Cardiac muscle cell (in vitro differentiated cells and primary cell): ENCODE data around the gene SCGB2B2. TPM values are rescaled to one million over a fixed set of nuclear protein-coding genes. Genes with fewer than 3 reads are reported as not detected.

Experiments used
- DNase-seq, 2 donors: peaks; one replicate each; pipeline versions ENCODE4 v3.0.0 to v3.0.0-alpha.2; 2010 to 2017; ENCODE audit warnings: low read depth in 1 of 2, low spot score in 1 of 2
- H3K27ac ChIP-seq: fragments of 200-600 bp; sonication (generic); 2 replicates; pipeline ENCODE4 v1.5.1; 2016
- H3K27me3 ChIP-seq: fragments of 200-600 bp; sonication (generic); 2 replicates; pipeline ENCODE4 v1.6.0; 2016; ENCODE audit warnings: control low read depth
- H3K36me3 ChIP-seq: fragments of 200-600 bp; sonication (generic); 2 replicates; pipeline ENCODE4 v1.5.1; 2016; ENCODE audit warnings: control low read depth
- H3K4me1 ChIP-seq: fragments of 200-600 bp; sonication (generic); 2 replicates; pipeline ENCODE4 v1.8.1; 2017; ENCODE audit warnings: low read depth, mild to moderate bottlenecking, mixed run types
- H3K4me3 ChIP-seq: fragments of 200-600 bp; sonication (generic); 2 replicates; pipeline ENCODE4 v1.5.1; 2016; ENCODE audit warnings: mild to moderate bottlenecking
- H3K9me3 ChIP-seq: fragments of 200-600 bp; sonication (generic); 2 replicates; pipeline ENCODE4 v1.5.1; 2017; ENCODE audit warnings: low read depth, mild to moderate bottlenecking, control low read depth
- polyA plus RNA-seq: library from polyadenylated mRNA; unstranded; fragments of >200 nt; fragmentation: Nextera tagmentation; extraction: Ambion mirVana; gene quantifications from 2 replicates; pipeline ENCODE4 v1.2.1, GENCODE V29; 2016
- total RNA-seq: library from RNA; depleted of rRNA; stranded (reverse); fragments of >200 nt; gene quantifications from 2 replicates; pipeline ENCODE4 v1.2.3, GENCODE V29; 2016
- TF ChIP-seq, protein P1 (sequence below): IDR thresholded peaks from 2 replicates; pipeline ENCODE4 v1.5.1; 2012; ENCODE audit warnings: low read depth, mild to moderate bottlenecking, low read length

The SCGB2B2 gene
- total and polyA plus RNA-seq, 2 experiments from 2014 or later: 0.23 to 0.27 TPM

DNA sequence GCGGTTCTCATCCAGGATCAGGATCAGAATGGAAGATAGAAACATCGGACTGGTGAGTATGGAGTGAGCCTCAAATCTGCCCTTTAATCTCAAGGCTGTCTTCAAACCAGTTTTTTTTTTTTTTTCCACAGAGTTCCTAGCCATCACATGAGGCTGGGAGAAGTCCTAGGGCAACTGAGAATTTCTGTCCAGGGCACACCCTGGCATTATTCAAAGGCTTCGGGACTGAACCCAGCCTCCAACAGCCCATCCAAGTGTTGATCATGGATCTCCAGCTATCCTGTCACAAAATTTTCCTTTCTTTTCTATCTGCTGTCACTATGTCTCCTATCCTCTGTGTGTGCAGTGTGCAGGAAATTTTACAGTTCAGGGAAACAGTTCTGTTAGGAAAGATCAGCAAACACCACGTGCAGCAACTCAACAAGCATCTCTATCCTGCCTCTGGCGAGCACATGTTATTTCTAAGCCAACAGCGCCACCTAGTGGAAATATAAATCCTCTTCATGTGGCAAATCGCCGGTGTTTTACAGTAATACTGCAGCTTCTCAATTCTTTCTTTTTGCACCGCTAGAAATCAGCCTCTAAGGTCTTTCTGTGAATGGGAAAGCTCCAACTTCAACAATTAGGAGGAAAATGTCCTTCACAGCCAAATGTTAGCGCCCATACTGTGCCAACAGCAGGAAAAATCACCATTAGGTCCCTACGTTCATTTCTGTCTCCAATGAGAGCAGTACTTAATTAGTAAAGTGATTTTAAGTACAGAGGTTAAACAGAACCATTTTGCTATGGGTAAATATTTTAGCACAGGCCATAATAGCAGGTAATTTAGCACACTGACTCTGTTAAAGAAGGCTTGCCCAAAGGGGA is 35.7 kb upstream of the SCGB2B2 start:
- Histone ChIP-seq H3K4me3 (no peak overlapping the region), H3K27me3 (no peaks in the 10 kb centered on the region), H3K4me1 (no peaks in the 10 kb centered on the region), H3K27ac (no peak overlapping the region), H3K36me3 (no peaks in the 10 kb centered on the region), H3K9me3 (no peaks in the 10 kb centered on the region)
- TF ChIP-seq, protein P1, sequence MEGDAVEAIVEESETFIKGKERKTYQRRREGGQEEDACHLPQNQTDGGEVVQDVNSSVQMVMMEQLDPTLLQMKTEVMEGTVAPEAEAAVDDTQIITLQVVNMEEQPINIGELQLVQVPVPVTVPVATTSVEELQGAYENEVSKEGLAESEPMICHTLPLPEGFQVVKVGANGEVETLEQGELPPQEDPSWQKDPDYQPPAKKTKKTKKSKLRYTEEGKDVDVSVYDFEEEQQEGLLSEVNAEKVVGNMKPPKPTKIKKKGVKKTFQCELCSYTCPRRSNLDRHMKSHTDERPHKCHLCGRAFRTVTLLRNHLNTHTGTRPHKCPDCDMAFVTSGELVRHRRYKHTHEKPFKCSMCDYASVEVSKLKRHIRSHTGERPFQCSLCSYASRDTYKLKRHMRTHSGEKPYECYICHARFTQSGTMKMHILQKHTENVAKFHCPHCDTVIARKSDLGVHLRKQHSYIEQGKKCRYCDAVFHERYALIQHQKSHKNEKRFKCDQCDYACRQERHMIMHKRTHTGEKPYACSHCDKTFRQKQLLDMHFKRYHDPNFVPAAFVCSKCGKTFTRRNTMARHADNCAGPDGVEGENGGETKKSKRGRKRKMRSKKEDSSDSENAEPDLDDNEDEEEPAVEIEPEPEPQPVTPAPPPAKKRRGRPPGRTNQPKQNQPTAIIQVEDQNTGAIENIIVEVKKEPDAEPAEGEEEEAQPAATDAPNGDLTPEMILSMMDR: peak; percentile 47
- DNase-seq: peak; percentile 70 to 90

DNA sequence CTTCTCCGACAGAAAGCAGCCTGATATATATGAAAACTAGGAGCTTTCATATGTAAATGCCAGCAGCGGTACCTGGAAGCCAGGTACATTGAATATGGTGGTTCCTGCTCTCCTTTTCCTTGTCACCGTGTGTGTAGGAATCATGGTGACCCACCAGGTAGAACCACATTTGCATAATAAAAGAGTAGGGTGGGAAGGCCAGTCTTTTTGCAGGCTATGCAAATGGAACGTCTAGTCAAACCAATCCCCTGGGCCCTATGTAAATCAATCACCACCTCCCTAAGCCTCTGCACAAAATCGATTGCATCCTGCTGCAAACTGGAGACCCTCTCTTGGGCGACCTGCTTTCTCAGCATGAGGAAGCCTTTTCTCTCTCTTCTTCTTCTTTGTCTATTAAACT is 34.9 kb upstream of the SCGB2B2 start:
- H3K27me3 ChIP-seq: no peaks in the 10 kb centered on the region
- DNase-seq: no peak
- no peaks in the 10 kb centered on the region for H3K4me1 ChIP-seq
- H3K36me3 ChIP-seq: no peaks in the 10 kb centered on the region
- H3K9me3 ChIP-seq: no peaks in the 10 kb centered on the region
- no peak overlapping the region for H3K4me3 ChIP-seq
- TF ChIP-seq, protein P1: no peak
- H3K27ac ChIP-seq: no peak overlapping the region

DNA sequence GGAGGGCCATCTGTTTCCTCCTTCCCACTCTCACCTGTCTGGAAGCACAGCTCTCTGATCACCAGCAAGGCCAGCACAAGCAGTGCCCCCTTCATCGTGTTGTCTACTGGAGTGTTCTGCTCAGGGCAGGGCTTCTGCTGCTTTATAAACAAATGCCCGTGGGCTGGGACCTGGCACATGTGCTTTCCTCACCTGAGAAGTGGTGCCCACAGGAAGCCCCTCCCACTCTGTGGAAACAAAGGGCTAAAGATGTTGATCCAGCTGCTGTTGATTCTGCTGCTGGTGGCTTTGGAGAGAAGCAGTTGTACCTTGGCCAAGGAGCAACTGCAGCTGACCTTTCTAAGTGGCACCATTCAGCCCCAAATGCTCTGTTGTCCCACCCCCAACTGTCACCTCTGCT is 30.7 kb upstream of the SCGB2B2 start:
- no peak overlapping the region for H3K4me3 ChIP-seq
- no peaks in the 10 kb centered on the region for H3K9me3 ChIP-seq
- no peaks in the 10 kb centered on the region for H3K27me3 ChIP-seq
- TF ChIP-seq, protein P1: no peak
- no peak for DNase-seq
- H3K4me1 ChIP-seq: no peaks in the 10 kb centered on the region
- H3K36me3 ChIP-seq: no peaks in the 10 kb centered on the region
- no peak overlapping the region for H3K27ac ChIP-seq

DNA sequence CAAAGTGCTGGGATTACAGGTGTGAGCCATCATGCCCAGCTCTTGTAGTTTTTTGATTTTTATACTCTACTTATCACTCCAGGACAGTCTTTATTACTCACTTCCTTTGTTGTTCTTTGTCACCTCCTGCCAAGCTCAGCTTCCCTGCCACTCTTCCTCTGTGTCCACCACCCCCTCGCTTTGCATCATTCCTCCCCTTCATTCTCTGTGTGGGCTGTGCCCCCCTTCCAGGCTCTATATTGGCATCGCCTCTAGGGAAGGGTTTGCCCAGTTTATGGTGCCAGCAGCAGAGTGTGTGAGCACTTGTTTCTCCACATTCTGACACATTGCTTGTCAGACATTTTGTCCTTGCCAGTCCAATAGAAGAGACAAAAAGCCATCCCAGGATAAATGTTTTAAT is 15.6 kb upstream of the SCGB2B2 start:
- TF ChIP-seq, protein P1: no peak
- H3K27ac ChIP-seq: no peak overlapping the region
- no peaks in the 10 kb centered on the region for H3K36me3 ChIP-seq
- H3K4me1 ChIP-seq: no peaks in the 10 kb centered on the region
- no peaks in the 10 kb centered on the region for H3K9me3 ChIP-seq
- DNase-seq: no peak
- H3K4me3 ChIP-seq: no peak overlapping the region
- no peaks in the 10 kb centered on the region for H3K27me3 ChIP-seq

DNA sequence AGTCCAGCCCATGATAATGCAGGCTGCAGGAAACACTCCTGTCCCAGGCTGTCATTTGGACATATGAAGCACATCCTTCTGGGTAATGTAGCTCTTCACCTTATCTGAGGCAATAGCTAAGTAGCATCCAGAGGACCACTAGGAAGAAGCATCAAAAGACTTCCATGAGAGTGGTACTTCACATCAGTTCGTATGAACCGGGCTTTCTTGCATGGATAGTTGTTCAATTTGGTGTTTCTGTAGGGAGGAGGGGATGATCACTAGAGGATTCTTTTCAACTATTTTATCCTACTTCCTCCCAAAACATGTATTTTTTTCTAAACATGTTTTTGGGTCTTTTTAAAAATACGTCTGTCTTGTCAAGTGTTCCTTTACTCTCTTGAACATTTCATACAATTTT is 13.4 kb upstream of the SCGB2B2 start:
- Histone ChIP-seq H3K36me3 (no peaks in the 10 kb centered on the region), H3K9me3 (no peaks in the 10 kb centered on the region), H3K27ac (no peak overlapping the region), H3K4me1 (no peaks in the 10 kb centered on the region), H3K4me3 (no peak overlapping the region), H3K27me3 (no peaks in the 10 kb centered on the region)
- DNase-seq: no peak
- TF ChIP-seq, protein P1: no peak
